PC-9 (cell line): Measurements from ENCODE around the gene MPHOSPH9. TPM values are rescaled to one million over a fixed set of nuclear protein-coding genes. Genes with fewer than 3 reads are reported as not detected.
A peak's percentile ranks its signal among the peaks of the same experiment; 100 is the strongest.
"Not testable (repeated sequence)": the region's sequence is repeated elsewhere in the genome, so short reads cannot be mapped to it uniquely, and the experiment has no call there.

Experiments used
- BruUV-seq: library from RNA; stranded (reverse); fragments of 400-500 nt; replicated peaks from 2 replicates; lab custom pipeline; 2021; lab: Mats Ljungman, UMichigan
- CTCF ChIA-PET: fragments of 300-600 bp; sonication (Branson Sonifier 250); formaldehyde crosslinking; loops from one replicate; lab custom pipeline; 2022; ENCODE audit warnings: antibody characterized with exemption; lab: Charles Lee
- POLR2A ChIA-PET: fragments of 300-600 bp; sonication (Branson Sonifier 250); formaldehyde crosslinking; loops from one replicate; lab custom pipeline; 2022; ENCODE audit warnings: antibody characterized with exemption; ENCODE audit not compliant: unreplicated experiment; lab: Charles Lee
- DNase-seq, 2 experiments: peaks; one replicate each; pipeline versions ENCODE4 v3.0.0 to v3.0.0-alpha.2; 2015 to 2022; ENCODE audit warnings: mixed read lengths in 1 of 2
- H2AFZ ChIP-seq: fragments of 200-600 bp; sonication (generic); 2 replicates; pipeline ENCODE4 v1.8.1; 2017; ENCODE audit warnings: antibody characterized with exemption
- H3F3A ChIP-seq: fragments of 200-600 bp; sonication (generic); 2 replicates; pipeline ENCODE4 v1.8.1; 2017; ENCODE audit warnings: antibody characterized with exemption, mild to moderate bottlenecking, low read depth; ENCODE audit not compliant: insufficient read depth
- H3K27ac ChIP-seq: fragments of 200-600 bp; sonication (generic); 2 replicates; pipeline ENCODE4 v1.6.1; 2016; ENCODE audit warnings: mixed run types
- H3K27me3 ChIP-seq: fragments of 200-600 bp; sonication (generic); 2 replicates; pipeline ENCODE4 v1.6.1; 2016; ENCODE audit warnings: low read depth, mixed run types; ENCODE audit not compliant: insufficient read depth
- H3K36me3 ChIP-seq: fragments of 200-600 bp; sonication (generic); 2 replicates; pipeline ENCODE4 v1.6.1; 2016; ENCODE audit warnings: low read depth, mixed run types
- H3K4me1 ChIP-seq: fragments of 200-600 bp; sonication (generic); replicated peaks from 2 replicates; pipeline ENCODE4 v1.6.1; 2016; ENCODE audit warnings: mixed run types; ENCODE audit not compliant: insufficient read depth
- H3K4me2 ChIP-seq: fragments of 200-600 bp; sonication (generic); 2 replicates; pipeline ENCODE4 v1.6.1; 2017; ENCODE audit warnings: mixed run types
- H3K4me3 ChIP-seq: fragments of 200-600 bp; sonication (generic); 2 replicates; pipeline ENCODE4 v1.6.1; 2016; ENCODE audit warnings: mixed run types
- H3K79me2 ChIP-seq: fragments of 200-600 bp; sonication (generic); 2 replicates; pipeline ENCODE4 v1.6.1; 2017; ENCODE audit warnings: low read depth, mixed run types
- H3K9me2 ChIP-seq: fragments of 200-600 bp; sonication (generic); 2 replicates; pipeline ENCODE4 v1.8.1; 2017; ENCODE audit warnings: mild to moderate bottlenecking; ENCODE audit not compliant: insufficient read depth
- H3K9me3 ChIP-seq: fragments of 200-600 bp; sonication (generic); 2 replicates; pipeline ENCODE4 v1.8.1; 2016; ENCODE audit warnings: low read depth; ENCODE audit not compliant: insufficient read depth
- H4K20me1 ChIP-seq: fragments of 200-600 bp; sonication (generic); 2 replicates; pipeline ENCODE4 v1.8.1; 2017; ENCODE audit not compliant: insufficient read depth
- CTCF ChIP-seq: fragments of 200-600 bp; sonication (generic); conservative IDR thresholded peaks from 2 replicates; pipeline ENCODE4 v1.6.1; 2017; ENCODE audit warnings: mixed run types, antibody characterized with exemption, mild to moderate bottlenecking, moderate library complexity
- intact Hi-C: fragments of 100-400 bp; cut with micrococcal nuclease; formaldehyde crosslinking; loops from one replicate; pipeline ENCODE4 v1.10.0; 2022; ENCODE audit not compliant: unreplicated experiment
- total RNA-seq: library from RNA; stranded (reverse); gene quantifications from 2 replicates; pipeline ENCODE4 v1.2.3, GENCODE V29; 2021

The MPHOSPH9 gene
- total RNA-seq, 1 experiment from 2014 or later = 58.5 TPM

- CTCF ChIA-PET = interaction anchor here (0.7 kb wide), 1 partner anchor 12 kb away, joined by 3 read pairs; no protein-coding TSS in a partner anchor
- 0 out of 2 replicates have a peak, but pooled peaks cover 8% of the 10 kb centered on the region for H3K36me3 ChIP-seq
- POLR2A ChIA-PET = interaction anchor here (0.6 to 1.7 kb wide), 10 partner anchors 12 to 1204 kb away, joined by 3 to 13 read pairs (median 6); partner anchors contain the start of genes MPHOSPH9 and MTRFR
- H3K27ac ChIP-seq = peak overlapping the region; percentile 94
- intact Hi-C loops = no loop called here
- H3K9me2 ChIP-seq = no peaks in the 10 kb centered on the region
- BruUV-seq = TSS peak; percentile 33
- peak overlapping the region; percentile 71 for H3K4me2 ChIP-seq
- peaks cover 33% of the 10 kb centered on the region for H3K4me1 ChIP-seq
- TF ChIP-seq CTCF = no peak
- DNase-seq = peak; percentile 93 to 94
- H4K20me1 ChIP-seq = no peaks in the 10 kb centered on the region
- peak overlapping the region; percentile 37; the same call in 1 of the 2 replicates for H3K4me3 ChIP-seq
- H3F3A ChIP-seq = peaks cover 25% of the 10 kb centered on the region
- H3K79me2 ChIP-seq = peaks cover 47% of the 10 kb centered on the region
- H3K27me3 ChIP-seq = no peaks in the 10 kb centered on the region
- no peaks in the 10 kb centered on the region; the same call in 1 of the 2 replicates for H3K9me3 ChIP-seq
- peak overlapping the region; percentile 66 for H2AFZ ChIP-seq
Measured at GRCh38 chr12:123250471-123251383, 17.8 kb upstream of the MPHOSPH9 start.

- Histone ChIP-seq H3K27ac (peak overlapping the region; percentile 94; the same call in 1 of the 2 replicates), H3K79me2 (peaks cover 52% of the 10 kb centered on the region), H3K4me1 (peaks cover 33% of the 10 kb centered on the region), H3F3A (peaks cover 29% of the 10 kb centered on the region)
- intact Hi-C loops, H3K4me3 ChIP-seq, BruUV-seq, H3K9me2 ChIP-seq, H3K36me3 ChIP-seq, DNase-seq, H4K20me1 ChIP-seq, CTCF ChIA-PET, H3K4me2 ChIP-seq, H3K9me3 ChIP-seq, H2AFZ ChIP-seq, H3K27me3 ChIP-seq: not testable (repeated sequence)
- POLR2A ChIA-PET = interaction anchor here (0.7 to 1.6 kb wide), 3 partner anchors 16 to 304 kb away, joined by 6 to 7 read pairs (median 7); partner anchors contain the start of genes MPHOSPH9 and MTRFR
Measured at GRCh38 chr12:123248996-123249741, 16.2 kb upstream of the MPHOSPH9 start.

- H2AFZ ChIP-seq, H3K27me3 ChIP-seq, intact Hi-C loops, POLR2A ChIA-PET, DNase-seq, H3K4me2 ChIP-seq, H3K4me3 ChIP-seq, BruUV-seq, H3K36me3 ChIP-seq, H4K20me1 ChIP-seq, CTCF ChIA-PET, H3K27ac ChIP-seq, H3K9me3 ChIP-seq, H3K9me2 ChIP-seq: not testable (repeated sequence)
- Histone ChIP-seq H3F3A (peaks cover 29% of the 10 kb centered on the region), H3K79me2 (peaks cover 44% of the 10 kb centered on the region), H3K4me1 (peaks cover 33% of the 10 kb centered on the region)
Measured at GRCh38 chr12:123248129-123248528, 15.2 kb upstream of the MPHOSPH9 start.
